Liver (tissue), 3 donors: ENCODE measurements around the gene TJP3.

Source experiments
- EGR1 ChIP-seq, 2 donors: IDR thresholded peaks; 2 replicates each; pipeline ENCODE4 v1.6.1; 2016 to 2018; ENCODE audit warnings: antibody characterized with exemption in 2 of 2, low read depth in 2 of 2
- FOXA1 ChIP-seq: IDR thresholded peaks from 2 replicates; pipeline ENCODE4 v1.6.1; 2016; ENCODE audit warnings: antibody characterized with exemption
- JUND ChIP-seq, 2 donors: IDR thresholded peaks; 2 replicates each; pipeline ENCODE4 v1.6.1; 2016; ENCODE audit warnings: antibody characterized with exemption in 2 of 2
- RAD21 ChIP-seq, 2 donors: IDR thresholded peaks; 2 replicates each; pipeline ENCODE4 v1.6.1; 2016; ENCODE audit warnings: antibody characterized with exemption in 2 of 2, mild to moderate bottlenecking in 2 of 2
- SP1 ChIP-seq: IDR thresholded peaks from 2 replicates; pipeline ENCODE4 v1.6.1; 2018; ENCODE audit warnings: antibody characterized with exemption, mild to moderate bottlenecking
- TF ChIP-seq, protein P1 (sequence below): IDR thresholded peaks from 2 replicates; pipeline ENCODE4 v1.6.1; 2016; ENCODE audit warnings: antibody characterized with exemption
- TF ChIP-seq, protein P2 (sequence below): fragments of 150-350 bp; IDR thresholded peaks from 2 replicates; pipeline ENCODE4 v1.5.1; 2017; ENCODE audit warnings: improper control_type of control experiment, low read depth, low read length; ENCODE audit not compliant: missing input control
- TF ChIP-seq, protein P3 (sequence below): IDR thresholded peaks from 2 replicates; pipeline ENCODE4 v1.6.1; 2016; ENCODE audit warnings: antibody characterized with exemption, mild to moderate bottlenecking
- TF ChIP-seq, protein P4 (sequence below): IDR thresholded peaks from 2 replicates; pipeline ENCODE4 v1.6.1; 2016; ENCODE audit warnings: antibody characterized with exemption
- donor health status: healthy.
- donor health status: healthy.

DNA sequence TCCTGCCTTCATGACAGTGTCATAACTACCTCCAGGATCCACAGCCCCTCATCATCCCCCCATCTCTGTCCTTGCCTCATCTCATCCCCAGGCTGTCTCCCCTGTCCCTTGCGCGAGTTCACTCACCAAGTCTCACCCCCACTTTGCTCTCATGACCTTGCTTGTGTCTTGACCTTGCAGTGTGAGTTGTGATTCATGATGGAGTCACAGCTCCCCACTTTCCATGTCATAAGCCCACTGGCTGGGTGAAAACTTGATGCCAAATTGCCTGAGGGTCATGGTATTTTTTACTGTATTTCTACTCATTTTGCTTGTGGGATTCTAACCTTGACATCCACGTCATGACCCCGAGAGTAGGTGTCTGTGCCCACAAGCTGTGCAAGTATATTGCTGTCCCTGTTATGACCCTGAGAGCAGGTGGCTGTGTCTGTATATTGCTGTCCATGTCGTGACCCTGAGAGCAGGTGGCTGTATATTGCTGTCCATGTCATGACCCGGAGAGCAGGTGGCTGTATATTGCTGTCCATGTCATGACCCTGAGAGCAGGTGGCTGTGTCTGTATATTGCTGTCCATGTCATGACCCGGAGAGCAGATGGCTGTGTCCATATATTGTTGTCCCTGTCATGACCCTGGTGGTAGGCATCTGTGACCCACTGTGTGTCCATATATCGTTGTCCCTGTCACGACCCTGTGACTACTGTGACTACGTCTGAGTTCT, 29.5 kb downstream of the TJP3 start:
- no peak for TF ChIP-seq JUND (IDR thresholded peaks at IDR 0.05)
- TF ChIP-seq, protein P1, sequence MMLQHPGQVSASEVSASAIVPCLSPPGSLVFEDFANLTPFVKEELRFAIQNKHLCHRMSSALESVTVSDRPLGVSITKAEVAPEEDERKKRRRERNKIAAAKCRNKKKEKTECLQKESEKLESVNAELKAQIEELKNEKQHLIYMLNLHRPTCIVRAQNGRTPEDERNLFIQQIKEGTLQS = no peak
- TF ChIP-seq, protein P2, sequence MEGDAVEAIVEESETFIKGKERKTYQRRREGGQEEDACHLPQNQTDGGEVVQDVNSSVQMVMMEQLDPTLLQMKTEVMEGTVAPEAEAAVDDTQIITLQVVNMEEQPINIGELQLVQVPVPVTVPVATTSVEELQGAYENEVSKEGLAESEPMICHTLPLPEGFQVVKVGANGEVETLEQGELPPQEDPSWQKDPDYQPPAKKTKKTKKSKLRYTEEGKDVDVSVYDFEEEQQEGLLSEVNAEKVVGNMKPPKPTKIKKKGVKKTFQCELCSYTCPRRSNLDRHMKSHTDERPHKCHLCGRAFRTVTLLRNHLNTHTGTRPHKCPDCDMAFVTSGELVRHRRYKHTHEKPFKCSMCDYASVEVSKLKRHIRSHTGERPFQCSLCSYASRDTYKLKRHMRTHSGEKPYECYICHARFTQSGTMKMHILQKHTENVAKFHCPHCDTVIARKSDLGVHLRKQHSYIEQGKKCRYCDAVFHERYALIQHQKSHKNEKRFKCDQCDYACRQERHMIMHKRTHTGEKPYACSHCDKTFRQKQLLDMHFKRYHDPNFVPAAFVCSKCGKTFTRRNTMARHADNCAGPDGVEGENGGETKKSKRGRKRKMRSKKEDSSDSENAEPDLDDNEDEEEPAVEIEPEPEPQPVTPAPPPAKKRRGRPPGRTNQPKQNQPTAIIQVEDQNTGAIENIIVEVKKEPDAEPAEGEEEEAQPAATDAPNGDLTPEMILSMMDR = no peak
- TF ChIP-seq RAD21 (IDR thresholded peaks at IDR 0.05) = no peak
- no peak for TF ChIP-seq EGR1 (IDR thresholded peaks at IDR 0.05; ENCODE audit: low read depth in 2 of 2)
- TF ChIP-seq SP1 = no peak
- TF ChIP-seq, protein P3, sequence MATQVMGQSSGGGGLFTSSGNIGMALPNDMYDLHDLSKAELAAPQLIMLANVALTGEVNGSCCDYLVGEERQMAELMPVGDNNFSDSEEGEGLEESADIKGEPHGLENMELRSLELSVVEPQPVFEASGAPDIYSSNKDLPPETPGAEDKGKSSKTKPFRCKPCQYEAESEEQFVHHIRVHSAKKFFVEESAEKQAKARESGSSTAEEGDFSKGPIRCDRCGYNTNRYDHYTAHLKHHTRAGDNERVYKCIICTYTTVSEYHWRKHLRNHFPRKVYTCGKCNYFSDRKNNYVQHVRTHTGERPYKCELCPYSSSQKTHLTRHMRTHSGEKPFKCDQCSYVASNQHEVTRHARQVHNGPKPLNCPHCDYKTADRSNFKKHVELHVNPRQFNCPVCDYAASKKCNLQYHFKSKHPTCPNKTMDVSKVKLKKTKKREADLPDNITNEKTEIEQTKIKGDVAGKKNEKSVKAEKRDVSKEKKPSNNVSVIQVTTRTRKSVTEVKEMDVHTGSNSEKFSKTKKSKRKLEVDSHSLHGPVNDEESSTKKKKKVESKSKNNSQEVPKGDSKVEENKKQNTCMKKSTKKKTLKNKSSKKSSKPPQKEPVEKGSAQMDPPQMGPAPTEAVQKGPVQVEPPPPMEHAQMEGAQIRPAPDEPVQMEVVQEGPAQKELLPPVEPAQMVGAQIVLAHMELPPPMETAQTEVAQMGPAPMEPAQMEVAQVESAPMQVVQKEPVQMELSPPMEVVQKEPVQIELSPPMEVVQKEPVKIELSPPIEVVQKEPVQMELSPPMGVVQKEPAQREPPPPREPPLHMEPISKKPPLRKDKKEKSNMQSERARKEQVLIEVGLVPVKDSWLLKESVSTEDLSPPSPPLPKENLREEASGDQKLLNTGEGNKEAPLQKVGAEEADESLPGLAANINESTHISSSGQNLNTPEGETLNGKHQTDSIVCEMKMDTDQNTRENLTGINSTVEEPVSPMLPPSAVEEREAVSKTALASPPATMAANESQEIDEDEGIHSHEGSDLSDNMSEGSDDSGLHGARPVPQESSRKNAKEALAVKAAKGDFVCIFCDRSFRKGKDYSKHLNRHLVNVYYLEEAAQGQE = no peak
- TF ChIP-seq, protein P4, sequence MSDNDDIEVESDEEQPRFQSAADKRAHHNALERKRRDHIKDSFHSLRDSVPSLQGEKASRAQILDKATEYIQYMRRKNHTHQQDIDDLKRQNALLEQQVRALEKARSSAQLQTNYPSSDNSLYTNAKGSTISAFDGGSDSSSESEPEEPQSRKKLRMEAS = no peak
- TF ChIP-seq FOXA1 = no peak
